Endodermal cell (in vitro differentiated cells): ENCODE results near the gene NXPH2. TPM values are rescaled to one million over a fixed set of nuclear protein-coding genes. Genes with fewer than 3 reads are reported as not detected.
"Not testable (repeated sequence)": the region's sequence is repeated elsewhere in the genome, so short reads cannot be mapped to it uniquely, and the experiment has no call there.

Experiments
- DNase-seq: peaks from one replicate; pipeline ENCODE4 v3.0.0-alpha.2; 2017
- H3K27ac ChIP-seq: 2 replicates; pipeline ENCODE4 v1.5.1; 2013; ENCODE audit warnings: mild to moderate bottlenecking, low read depth, low read length, moderate library complexity
- H3K27me3 ChIP-seq: 2 replicates; pipeline ENCODE4 v1.6.1; 2013; ENCODE audit warnings: mild to moderate bottlenecking, low read length, moderate library complexity; ENCODE audit not compliant: insufficient read depth, control insufficient read depth, poor library complexity, severe bottlenecking
- H3K36me3 ChIP-seq: 2 replicates; pipeline ENCODE4 v1.7.0; 2013; ENCODE audit warnings: mild to moderate bottlenecking, low read length, moderate library complexity; ENCODE audit not compliant: control insufficient read depth, insufficient read depth
- H3K4me1 ChIP-seq: one replicate; pipeline ENCODE4 v1.7.0; 2013; ENCODE audit warnings: low read length; ENCODE audit not compliant: control insufficient read depth, insufficient read depth
- H3K4me3 ChIP-seq: 2 replicates; pipeline ENCODE4 v1.5.1; 2013; ENCODE audit warnings: mild to moderate bottlenecking, low read length, moderate library complexity
- H3K9ac ChIP-seq: 2 replicates; pipeline ENCODE4 v1.6.1; 2013; ENCODE audit warnings: mild to moderate bottlenecking, low read length, moderate library complexity; ENCODE audit not compliant: poor library complexity, severe bottlenecking; ENCODE audit errors: extremely low read depth
- H3K9me3 ChIP-seq: 2 replicates; pipeline ENCODE4 v1.6.1; 2013; ENCODE audit warnings: mild to moderate bottlenecking, low read length, moderate library complexity; ENCODE audit not compliant: control insufficient read depth
- H3K27ac Mint-ChIP-seq: 2 replicates; pipeline ENCODE4 v1.8.0; 2020; ENCODE audit warnings: mixed read lengths
- H3K27me3 Mint-ChIP-seq: 2 replicates; pipeline ENCODE4 v1.8.0; 2021; ENCODE audit warnings: mild to moderate bottlenecking, mixed read lengths; ENCODE audit not compliant: insufficient read depth
- H3K36me3 Mint-ChIP-seq: 2 replicates; pipeline ENCODE4 v1.8.0; 2020; ENCODE audit warnings: low read depth, mixed read lengths
- H3K4me1 Mint-ChIP-seq: 2 replicates; pipeline ENCODE4 v1.8.0; 2020; ENCODE audit warnings: mixed read lengths
- H3K4me3 Mint-ChIP-seq: 2 replicates; pipeline ENCODE4 v1.8.0; 2020; ENCODE audit warnings: mild to moderate bottlenecking, moderate library complexity, mixed read lengths
- H3K9me3 Mint-ChIP-seq: 2 replicates; pipeline ENCODE4 v1.8.0; 2020; ENCODE audit warnings: mild to moderate bottlenecking, mixed read lengths
- CTCF ChIP-seq: fragments of 200-600 bp; sonication (generic); conservative IDR thresholded peaks from 2 replicates; pipeline ENCODE4 v1.5.0; 2021; ENCODE audit warnings: antibody characterized with exemption, mild to moderate bottlenecking
- WGBS, 2 experiments: methylation state at CpG; one replicate each; pipeline versions ENCODE4 v1.1.5 to v1.1.7; 2013; ENCODE audit warnings: missing lambda C conversion rate in 2 of 2, mixed read lengths in 1 of 2; ENCODE audit not compliant: insufficient coverage in 1 of 2, insufficient read length in 1 of 2; 5-methylcytosine and 5-hydroxymethylcytosine counted together
- total RNA-seq, 2 donors: library from RNA; stranded (reverse); fragmentation: NEBNext Ultra II Directional in 1 of 2; extraction: Animal tissue kit (Norgen Biotek cat#: 25700) in 1 of 2; gene quantifications; 2 replicates in 1 of 2; 3 replicates in 1 of 2; pipeline ENCODE4 v1.2.1, GENCODE V29; 2021

NXPH2 gene
- total RNA-seq, 2 donors from 2014 or later, result 3.7 to 4.8 TPM

DNA sequence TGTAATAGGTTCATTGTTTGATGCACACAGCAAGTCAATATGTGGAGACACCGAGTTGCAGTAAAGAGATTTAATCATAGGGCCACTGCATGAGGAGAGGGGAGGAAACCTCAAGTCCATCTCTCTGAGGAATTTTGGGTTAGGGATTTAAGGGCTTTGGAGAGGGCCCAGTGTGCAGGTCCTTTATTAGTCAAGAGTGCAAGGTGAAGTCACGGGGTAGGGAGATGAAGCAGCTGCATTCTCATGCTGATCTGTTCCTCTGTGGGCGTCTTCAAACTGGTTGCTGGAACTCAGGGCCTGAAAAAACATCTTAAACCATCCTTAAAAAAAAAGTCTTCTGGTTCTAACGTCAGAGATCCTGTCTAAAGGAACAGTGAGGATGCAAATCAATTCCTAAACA is 131.6 kb downstream of the NXPH2 start:
- H3K27me3 ChIP-seq, result no peaks in the 10 kb centered on the region
- no peak overlapping the region for H3K4me3 ChIP-seq
- H3K4me1 ChIP-seq, result no peaks in the 10 kb centered on the region
- TF ChIP-seq CTCF, result no peak
- no peaks in the 10 kb centered on the region for H3K36me3 ChIP-seq
- Mint-ChIP-seq H3K4me1 (peaks cover 13% of the 10 kb centered on the region), H3K27ac (no peak overlapping the region), H3K36me3 (no peaks in the 10 kb centered on the region), H3K27me3 (no peaks in the 10 kb centered on the region), H3K4me3 (no peak overlapping the region), H3K9me3 (no peaks in the 10 kb centered on the region)
- 45 to 65% methylated on average over 2 to 4 of the region's 4 CpGs for WGBS, 2 experiments
- no peak overlapping the region for H3K27ac ChIP-seq
- no peaks in the 10 kb centered on the region for H3K9me3 ChIP-seq
- no peak for DNase-seq
- no peak overlapping the region for H3K9ac ChIP-seq

DNA sequence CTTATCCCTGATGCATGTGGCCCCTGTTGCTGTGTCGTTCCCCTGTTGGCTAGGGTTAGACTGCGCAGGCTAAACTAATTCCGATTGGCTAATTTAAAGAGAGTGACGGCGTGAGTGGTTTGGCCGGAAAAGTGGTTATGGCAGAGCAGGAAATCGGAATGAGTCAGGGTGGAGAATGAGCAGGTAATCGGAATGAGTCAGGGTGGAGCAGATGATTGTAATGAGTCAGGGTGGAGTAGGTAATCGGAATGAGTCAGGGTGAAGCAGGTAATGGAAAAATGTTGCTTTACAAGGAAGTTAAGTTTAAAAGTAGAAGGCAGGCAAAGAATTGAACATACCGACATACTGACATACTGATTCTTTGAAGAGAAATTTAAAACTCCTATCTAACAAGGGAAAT is 135.4 kb downstream of the NXPH2 start:
- not testable (repeated sequence) for H3K4me3 Mint-ChIP-seq, H3K27ac ChIP-seq, H3K36me3 ChIP-seq, H3K27me3 Mint-ChIP-seq, H3K27me3 ChIP-seq, H3K9me3 Mint-ChIP-seq, H3K4me1 ChIP-seq, H3K9ac ChIP-seq, H3K9me3 ChIP-seq, H3K27ac Mint-ChIP-seq, DNase-seq, H3K36me3 Mint-ChIP-seq, H3K4me3 ChIP-seq
- peaks cover 13% of the 10 kb centered on the region for H3K4me1 Mint-ChIP-seq
- 95 to 96% methylated on average over 9 to 10 of the region's 10 CpGs for WGBS, 2 experiments

- no peak overlapping the region for H3K27ac Mint-ChIP-seq
These were observed 139.1 kb downstream of the NXPH2 start for GRCh38 chr2:138640921-138641676.

More at GRCh38 chr2:138640921-138641676, 139.1 kb downstream of the NXPH2 start:
- H3K36me3 Mint-ChIP-seq, result no peaks in the 10 kb centered on the region
- no peaks in the 10 kb centered on the region for H3K27me3 ChIP-seq
- H3K9me3 Mint-ChIP-seq, result no peaks in the 10 kb centered on the region
- no peaks in the 10 kb centered on the region for H3K36me3 ChIP-seq
- no peaks in the 10 kb centered on the region for H3K9me3 ChIP-seq
- no peaks in the 10 kb centered on the region for H3K27me3 Mint-ChIP-seq
- H3K4me1 Mint-ChIP-seq, result no peaks in the 10 kb centered on the region
- no peaks in the 10 kb centered on the region for H3K4me1 ChIP-seq
- no peak for DNase-seq
- no peak for TF ChIP-seq CTCF
- H3K4me3 Mint-ChIP-seq, result no peak overlapping the region
- whole genome bisulfite sequencing, 2 experiments, result 94 to 95% methylated on average over 8 of the region's 9 CpGs
- no peak overlapping the region for H3K4me3 ChIP-seq
- H3K27ac ChIP-seq, result no peak overlapping the region
- no peak overlapping the region for H3K9ac ChIP-seq
